SK-N-MC (cell line): ENCODE measurements around the gene VPS72.

Experiments used
- DNase-seq: peaks from one replicate; pipeline ENCODE4 v3.0.0-alpha.2; 2011; ENCODE audit warnings: low read depth, low spot score
- H3K27ac ChIP-seq: fragments of 200-600 bp; sonication (generic); 2 replicates; pipeline ENCODE4 v1.5.1; 2016; ENCODE audit warnings: mixed run types
- H3K36me3 ChIP-seq: fragments of 200-600 bp; sonication (generic); 2 replicates; pipeline ENCODE4 v1.6.1; 2017; ENCODE audit warnings: antibody characterized with exemption, low read length, mixed read lengths; ENCODE audit not compliant: insufficient read depth
- H3K4me3 ChIP-seq: fragments of 200-600 bp; sonication (generic); 2 replicates; pipeline ENCODE4 v1.5.1; 2016
- H3K9ac ChIP-seq: fragments of 200-600 bp; sonication (generic); 2 replicates; pipeline ENCODE4 v1.8.0; 2017; ENCODE audit warnings: mixed run types, mixed read lengths; ENCODE audit not compliant: insufficient read length
- H3K9me3 ChIP-seq: fragments of 200-600 bp; sonication (generic); 2 replicates; pipeline ENCODE4 v1.6.1; 2017; ENCODE audit warnings: low read depth, mild to moderate bottlenecking, antibody characterized with exemption, low read length, moderate library complexity, mixed read lengths
- EZH2 ChIP-seq: fragments of 200-600 bp; sonication (generic); IDR thresholded peaks from one replicate; pipeline ENCODE4 v1.6.1; 2017; ENCODE audit warnings: antibody characterized with exemption
- FOXP2 ChIP-seq: optimal IDR thresholded peaks from 2 replicates; pipeline ENCODE3; 2011; ENCODE audit warnings: mild to moderate bottlenecking, moderate library complexity; ENCODE audit not compliant: insufficient read depth; ENCODE audit errors: extremely low read length, control extremely low read depth
- POLR2AphosphoS5 ChIP-seq: IDR thresholded peaks from 2 replicates; pipeline ENCODE4 v1.6.1; 2012; ENCODE audit warnings: mild to moderate bottlenecking, low read depth, low read length, borderline replicate concordance

VPS72 gene

DNA sequence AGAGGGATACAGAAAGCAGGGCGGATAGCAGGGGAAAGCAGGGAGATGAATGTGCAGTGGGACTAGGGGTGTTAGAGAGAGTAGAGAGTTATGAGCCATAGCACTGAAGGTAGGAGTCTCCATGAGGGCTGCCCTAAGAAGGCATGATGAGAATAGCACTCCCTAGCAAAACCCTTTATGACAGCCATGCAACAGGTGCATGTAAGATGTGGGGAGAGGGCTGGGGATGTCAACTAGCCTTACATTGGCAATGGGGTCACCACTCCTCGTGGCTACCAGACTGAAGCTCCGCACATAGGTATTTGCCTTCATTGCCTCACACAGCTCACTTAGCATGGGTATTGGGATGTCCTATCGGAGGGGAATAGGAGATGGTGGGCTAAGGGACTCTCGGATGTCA, 18.8 kb downstream of the VPS72 start:
- TF ChIP-seq FOXP2 (no peak), EZH2 (no peak), POLR2AphosphoS5 (no peak)
- Histone ChIP-seq H3K27ac (no peak overlapping the region), H3K9me3 (no peaks in the 10 kb centered on the region), H3K9ac (no peak overlapping the region), H3K4me3 (no peak overlapping the region), H3K36me3 (peaks cover 33% of the 10 kb centered on the region)
- DNase-seq = no peak

DNA sequence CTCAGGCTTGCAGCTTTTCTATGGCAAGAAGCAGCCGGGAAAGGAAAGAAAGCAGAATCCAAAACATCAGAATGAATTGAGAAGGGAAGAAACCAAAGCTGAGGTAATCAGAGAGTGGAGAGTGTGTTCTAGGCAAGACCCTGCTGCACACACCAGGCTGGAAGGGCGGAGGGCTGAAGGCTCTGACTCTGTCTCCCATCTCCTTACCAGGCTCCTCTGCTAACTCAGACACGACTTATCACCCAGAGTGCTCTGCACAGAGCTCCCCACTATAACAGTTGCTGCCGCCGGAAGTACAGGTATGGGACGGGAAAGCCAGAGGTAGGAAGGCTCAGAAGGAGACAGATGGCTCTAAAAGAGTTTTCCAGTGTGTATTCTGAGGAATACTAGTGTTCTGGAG, 22.9 kb downstream of the VPS72 start:
- H3K27ac ChIP-seq = no peak overlapping the region

DNA sequence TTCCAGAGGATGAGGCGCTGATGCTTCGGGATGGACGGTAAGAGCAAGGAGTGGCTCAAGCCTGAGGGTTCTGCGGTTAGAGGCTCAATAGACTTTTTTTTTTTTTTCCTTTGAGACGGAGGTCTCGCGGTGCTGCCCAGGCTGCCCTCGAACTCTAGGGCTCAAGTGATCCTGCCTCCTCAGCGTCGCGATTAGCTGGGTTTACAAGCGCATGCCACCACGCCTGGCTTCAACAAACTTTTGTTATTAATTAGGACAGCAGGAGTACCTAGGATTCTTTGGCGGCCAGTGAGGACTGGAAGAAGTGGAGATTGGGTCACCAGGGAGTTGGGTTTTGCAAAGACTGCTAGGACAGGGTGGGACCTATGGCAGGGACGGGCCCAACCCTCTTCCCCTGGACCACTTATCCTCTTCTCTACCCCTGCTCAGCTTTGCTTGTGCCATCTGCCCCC, 23.5 kb downstream of the VPS72 start:
- Histone ChIP-seq H3K36me3 (peaks cover 18% of the 10 kb centered on the region), H3K9me3 (no peaks in the 10 kb centered on the region), H3K4me3 (peak overlapping the region; percentile 87), H3K27ac (peak overlapping the region; percentile 54; the same call in 1 of the 2 replicates), H3K9ac (peak overlapping the region; percentile 91)
- TF ChIP-seq FOXP2 = no peak
- no peak for TF ChIP-seq POLR2AphosphoS5
- no peak for TF ChIP-seq EZH2
- no peak for DNase-seq

More for the DNA sequence above, 22.9 kb downstream of the VPS72 start:
- H3K9me3 ChIP-seq = no peaks in the 10 kb centered on the region
- peaks cover 13% of the 10 kb centered on the region for H3K36me3 ChIP-seq
- DNase-seq = no peak
- peak overlapping the region; percentile 91 for H3K9ac ChIP-seq
- peak overlapping the region; percentile 87 for H3K4me3 ChIP-seq
- TF ChIP-seq EZH2 (no peak), FOXP2 (no peak), POLR2AphosphoS5 (no peak)

DNA sequence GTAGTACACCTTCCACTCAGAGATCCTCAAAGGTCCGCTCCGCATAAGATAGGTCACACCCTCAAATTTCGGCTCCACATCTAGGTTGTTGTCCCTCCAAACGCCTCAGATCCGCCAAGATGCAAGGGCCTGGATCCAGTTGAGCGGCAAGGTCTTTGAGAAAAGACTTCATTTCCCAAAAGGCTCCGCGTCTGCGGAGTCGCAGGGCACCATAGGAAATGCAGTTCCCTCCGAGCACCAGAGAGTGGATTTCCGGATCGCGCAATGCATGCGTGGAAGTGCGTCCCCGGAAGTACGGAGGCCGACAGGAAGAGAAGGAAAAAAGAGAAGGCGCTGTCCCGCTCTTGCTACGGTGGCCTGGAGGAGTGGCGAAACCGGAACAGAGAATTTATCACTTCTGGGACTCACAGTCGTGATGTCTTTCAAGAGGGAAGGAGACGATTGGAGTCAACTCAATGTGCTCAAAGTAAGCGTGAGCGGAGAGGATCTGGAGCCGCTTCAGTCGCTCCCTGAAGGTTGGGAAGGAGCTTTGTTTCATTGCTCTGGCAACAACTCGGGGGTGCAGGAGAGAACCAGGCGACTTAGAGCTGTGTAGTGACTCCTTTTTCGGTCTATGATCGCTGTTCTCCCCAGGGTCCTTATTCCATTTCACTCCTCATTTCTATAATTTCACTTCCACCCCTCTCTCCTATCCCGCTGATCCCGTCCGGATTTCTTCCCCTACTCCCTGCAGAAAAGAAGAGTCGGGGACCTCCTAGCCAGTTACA, 24.1 kb downstream of the VPS72 start, which contains the start of the genes LYSMD1 and SCNM1:
Gene LYSMD1, minus strand, starts transcription at position 165 of the 767 bp plus-strand sequence. CDS start 644 bp downstream, outside the sequence.
Gene SCNM1, plus strand, starts transcription at position 407 of the 767 bp plus-strand sequence. Its CDS starts 9 bp downstream, at position 416.
- DNase-seq = peak; percentile 98
- peak; percentile 88 for TF ChIP-seq POLR2AphosphoS5
- TF ChIP-seq FOXP2 = peak; percentile 96
- no peak for TF ChIP-seq EZH2
- Histone ChIP-seq H3K9me3 (no peaks in the 10 kb centered on the region), H3K27ac (peak within 1 kb of the TSS; percentile 79), H3K36me3 (peaks cover 20% of the 10 kb centered on the region), H3K4me3 (peak within 1 kb of the TSS; percentile 87), H3K9ac (peak within 1 kb of the TSS; percentile 91)

DNA sequence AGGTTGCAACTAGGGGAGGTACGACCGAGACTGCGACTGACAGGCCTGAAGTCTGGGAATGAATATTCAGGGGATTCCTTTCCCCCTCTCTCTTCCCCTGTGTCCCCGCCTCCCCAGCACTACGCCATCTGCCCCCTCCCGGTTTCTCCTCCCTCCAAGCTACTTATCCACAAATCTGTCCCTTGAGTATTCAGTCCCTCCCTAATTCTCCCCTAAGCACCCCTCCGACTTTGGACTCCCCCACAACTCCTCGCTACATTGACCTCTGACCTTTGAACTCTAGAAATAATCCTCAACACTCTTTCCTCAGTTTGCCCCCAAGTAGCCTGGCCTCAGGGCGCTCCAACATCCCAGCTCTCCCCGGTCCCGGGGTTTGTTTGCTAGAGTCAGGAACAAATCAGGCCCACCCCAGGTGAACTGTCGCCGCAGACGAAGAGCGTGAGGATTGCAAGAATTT, 24.7 kb downstream of the VPS72 start:
- DNase-seq = no peak
- peak overlapping the region; percentile 88 for H3K9ac ChIP-seq
- H3K4me3 ChIP-seq = peak overlapping the region; percentile 87
- no peaks in the 10 kb centered on the region for H3K9me3 ChIP-seq
- peak overlapping the region; percentile 79 for H3K27ac ChIP-seq
- TF ChIP-seq EZH2 (no peak), POLR2AphosphoS5 (no peak), FOXP2 (no peak)
- peaks cover 24% of the 10 kb centered on the region for H3K36me3 ChIP-seq

DNA sequence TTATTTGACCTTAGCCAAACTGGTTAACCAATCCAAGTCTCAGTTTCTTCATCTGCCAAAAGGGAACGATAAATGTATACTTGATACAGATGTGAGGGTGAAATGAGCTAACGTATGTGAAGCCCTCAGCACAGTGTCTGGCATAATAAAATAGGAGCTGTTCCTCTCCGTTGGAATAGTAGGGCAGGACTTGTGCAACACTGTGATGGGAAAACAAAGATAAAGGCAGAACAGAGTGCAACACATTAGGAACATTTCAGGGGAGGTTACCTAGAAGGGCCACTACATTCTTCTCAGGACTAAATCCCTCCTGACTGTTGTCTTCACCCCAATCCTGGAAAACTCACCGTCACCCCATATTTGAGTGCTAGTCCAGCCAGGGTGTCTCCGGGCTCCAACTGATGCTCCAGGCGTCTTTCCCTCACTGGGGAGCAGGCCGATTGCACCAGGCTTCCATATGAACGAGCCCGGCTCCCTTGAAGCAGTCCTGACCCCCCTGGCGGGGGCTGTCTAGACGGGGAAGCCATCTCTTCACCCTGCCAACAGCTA, 25.2 kb downstream of the VPS72 start:
- no peak for TF ChIP-seq EZH2
- TF ChIP-seq FOXP2 = no peak
- no peak for TF ChIP-seq POLR2AphosphoS5
- no peak overlapping the region for H3K27ac ChIP-seq
- peaks cover 25% of the 10 kb centered on the region for H3K36me3 ChIP-seq
- H3K9ac ChIP-seq = peak overlapping the region; percentile 88
- peak overlapping the region; percentile 87 for H3K4me3 ChIP-seq
- no peak for DNase-seq
- no peaks in the 10 kb centered on the region for H3K9me3 ChIP-seq

DNA sequence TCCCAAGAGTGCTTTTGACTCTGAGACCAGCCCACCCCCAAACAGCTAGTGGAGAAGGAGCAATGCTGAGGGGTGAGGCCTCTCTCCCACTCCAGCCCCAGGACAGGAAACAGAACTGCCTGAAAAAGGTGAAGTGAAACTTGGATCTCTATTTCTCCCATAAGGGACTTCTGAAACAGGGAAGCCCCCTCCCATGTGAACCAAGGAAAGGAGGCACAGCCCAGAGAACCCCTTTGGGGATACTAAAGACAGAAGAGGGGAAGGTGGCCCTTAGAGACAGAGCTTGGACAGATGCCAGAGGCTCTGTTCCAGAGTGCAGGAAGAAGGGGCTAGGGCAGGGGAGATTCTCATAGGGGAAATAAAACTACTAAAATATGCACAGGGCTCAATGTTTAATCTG, 30.6 kb downstream of the VPS72 start:
- H3K36me3 ChIP-seq = peaks cover 25% of the 10 kb centered on the region; the same call in 1 of the 2 replicates
- no peak for TF ChIP-seq FOXP2
- no peak for TF ChIP-seq POLR2AphosphoS5
- TF ChIP-seq EZH2 = no peak
- H3K4me3 ChIP-seq = no peak overlapping the region
- H3K9me3 ChIP-seq = no peaks in the 10 kb centered on the region
- no peak overlapping the region for H3K27ac ChIP-seq
- no peak for DNase-seq
- no peak overlapping the region for H3K9ac ChIP-seq

DNA sequence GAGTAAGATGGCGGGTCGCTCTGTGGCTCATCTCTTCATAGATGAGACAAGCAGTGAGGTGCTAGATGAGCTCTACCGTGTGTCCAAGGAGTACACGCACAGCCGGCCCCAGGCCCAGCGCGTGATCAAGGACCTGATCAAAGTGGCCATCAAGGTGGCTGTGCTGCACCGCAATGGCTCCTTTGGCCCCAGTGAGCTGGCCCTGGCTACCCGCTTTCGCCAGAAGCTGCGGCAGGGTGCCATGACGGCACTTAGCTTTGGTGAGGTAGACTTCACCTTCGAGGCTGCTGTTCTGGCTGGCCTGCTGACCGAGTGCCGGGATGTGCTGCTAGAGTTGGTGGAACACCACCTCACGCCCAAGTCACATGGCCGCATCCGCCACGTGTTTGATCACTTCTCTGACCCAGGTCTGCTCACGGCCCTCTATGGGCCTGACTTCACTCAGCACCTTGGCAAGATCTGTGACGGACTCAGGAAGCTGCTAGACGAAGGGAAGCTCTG, 31.2 kb downstream of the VPS72 start:
- H3K36me3 ChIP-seq = peaks cover 25% of the 10 kb centered on the region; the same call in 1 of the 2 replicates
- no peaks in the 10 kb centered on the region for H3K9me3 ChIP-seq
- H3K9ac ChIP-seq = no peak overlapping the region
- no peak for TF ChIP-seq FOXP2
- no peak for TF ChIP-seq POLR2AphosphoS5
- no peak overlapping the region for H3K4me3 ChIP-seq
- DNase-seq = no peak
- no peak overlapping the region for H3K27ac ChIP-seq
